HepG2 (cell line): ENCODE data around the gene OR3A3.

Experiments used
- ATF7 ChIP-seq, 2 experiments: fragments of 450-650 bp in 1 of 2; sonication (generic) in 1 of 2; formaldehyde crosslinking in 1 of 2; IDR thresholded peaks; 2 replicates each; pipeline versions ENCODE4 v1.4.0 to v1.6.1; 2016 to 2020; ENCODE audit warnings: antibody characterized with exemption in 1 of 2, mild to moderate bottlenecking in 1 of 2, missing genetic modification reagents in 1 of 2
- CHD2 ChIP-seq: IDR thresholded peaks from 2 replicates; pipeline ENCODE4 v1.6.1; 2011; ENCODE audit warnings: low read depth, low read length, improper control_type of control experiment
- CTCF ChIP-seq: sonication (generic); formaldehyde crosslinking; IDR thresholded peaks from 2 replicates; pipeline ENCODE4 v1.5.0; 2020; ENCODE audit warnings: mild to moderate bottlenecking, missing genetic modification reagents, moderate library complexity
- NCOA1 ChIP-seq: sonication (generic); formaldehyde crosslinking; IDR thresholded peaks from 2 replicates; pipeline ENCODE4 v1.9.0; 2021; ENCODE audit warnings: missing genetic modification reagents
- POLR2A ChIP-seq, 2 experiments: IDR thresholded peaks; 2 replicates each; pipeline ENCODE4 v1.6.1; 2011; ENCODE audit warnings: low read depth in 2 of 2, low read length in 2 of 2, mild to moderate bottlenecking in 1 of 2, moderate library complexity in 1 of 2; ENCODE audit not compliant: insufficient read depth in 1 of 2
- SMAD3 ChIP-seq: sonication (generic); formaldehyde crosslinking; IDR thresholded peaks from 2 replicates; pipeline ENCODE4 v1.4.0; 2020; ENCODE audit warnings: missing genetic modification reagents

- TF ChIP-seq CTCF (CRISPR knock-in tag) (no peak), NCOA1 (CRISPR knock-in tag) (no peak), ATF7 (IDR thresholded peaks at IDR 0.05) (no peak), ATF7 (CRISPR knock-in tag; IDR thresholded peaks at IDR 0.05) (no peak), CHD2 (no peak), POLR2A (IDR thresholded peaks at IDR 0.05; ENCODE audit: insufficient read depth in 1 of 2, low read depth in 2 of 2, low read length in 2 of 2) (no peak), SMAD3 (CRISPR knock-in tag) (no peak)
These were observed 9.4 kb upstream of the OR3A3 start for GRCh38 chr17:3401786-3402185.
